H1 (cell line): ENCODE results near the gene LTBP1. TPM values are rescaled to one million over a fixed set of nuclear protein-coding genes. Genes with fewer than 3 reads are reported as not detected.

Source experiments
- CTCF ChIA-PET: fragments of 300-600 bp; sonication (Branson Sonifier 250); formaldehyde crosslinking; loops from one replicate; lab custom pipeline; 2021; ENCODE audit not compliant: partially characterized antibody; lab: Charles Lee
- POLR2A ChIA-PET: fragments of 300-600 bp; sonication (Branson Sonifier 250); formaldehyde crosslinking; loops from one replicate; lab custom pipeline; 2021; ENCODE audit warnings: inconsistent platforms; ENCODE audit not compliant: partially characterized antibody; lab: Charles Lee
- DNase-seq, 2 experiments: peaks; one replicate each; pipeline versions ENCODE4 v3.0.0 to v3.0.0-alpha.2; 2010 to 2022; ENCODE audit warnings: low spot score in 2 of 2, low read depth in 1 of 2, mixed read lengths in 1 of 2
- FAIRE-seq: peaks from 2 replicates; lab custom pipeline; 2011; peaks lifted over from hg19 to GRCh38; lab: Jason Lieb, UNC
- H2AFZ ChIP-seq: 2 replicates; pipeline ENCODE4 v1.8.1; 2012; ENCODE audit warnings: low read length, inconsistent platforms
- H2AK5ac ChIP-seq: 2 replicates; pipeline ENCODE4 v1.6.1; 2013; ENCODE audit warnings: low read depth, low read length
- H2BK120ac ChIP-seq: replicated peaks from 2 replicates; pipeline ENCODE3; 2013; ENCODE audit warnings: low read depth, low read length, inconsistent platforms
- H2BK12ac ChIP-seq: 2 replicates; pipeline ENCODE4 v1.6.1; 2013; ENCODE audit warnings: low read depth, low read length
- H2BK15ac ChIP-seq: 2 replicates; pipeline ENCODE4 v1.6.1; 2013; ENCODE audit warnings: low read length
- H2BK20ac ChIP-seq: 2 replicates; pipeline ENCODE4 v1.6.1; 2013; ENCODE audit warnings: low read length
- H2BK5ac ChIP-seq: 2 replicates; pipeline ENCODE4 v1.6.1; 2013; ENCODE audit warnings: low read depth, low read length
- H3K14ac ChIP-seq: 2 replicates; pipeline ENCODE4 v1.6.1; 2013; ENCODE audit warnings: inconsistent platforms; ENCODE audit not compliant: insufficient read length
- H3K18ac ChIP-seq: 2 replicates; pipeline ENCODE4 v1.6.1; 2013; ENCODE audit warnings: low read length; ENCODE audit errors: extremely low read depth
- H3K23ac ChIP-seq: 2 replicates; pipeline ENCODE4 v1.6.1; 2013; ENCODE audit warnings: inconsistent platforms; ENCODE audit not compliant: insufficient read length
- H3K23me2 ChIP-seq: 2 replicates; pipeline ENCODE4 v1.6.1; 2013; ENCODE audit warnings: low read depth, low read length
- H3K27ac ChIP-seq: 2 replicates; pipeline ENCODE4 v1.6.1; 2011; ENCODE audit warnings: low read depth, low read length, inconsistent platforms
- H3K27me3 ChIP-seq, 4 experiments: replicated peaks in 1 of 4; 1 replicate in 1 of 4; 2 replicates in 3 of 4; pipeline versions ENCODE4 v1.6.1 to v1.8.1; 2011 to 2013; ENCODE audit warnings: low read length in 3 of 4, mild to moderate bottlenecking in 3 of 4, inconsistent platforms in 2 of 4, mixed read lengths in 2 of 4, moderate library complexity in 1 of 4; ENCODE audit not compliant: control insufficient read depth in 3 of 4, insufficient read depth in 3 of 4; ENCODE audit errors: extremely low read depth in 1 of 4
- H3K36me3 ChIP-seq, 4 experiments: 2 replicates each; pipeline versions ENCODE4 v1.6.1 to v1.8.1; 2011 to 2013; ENCODE audit warnings: mild to moderate bottlenecking in 4 of 4, low read length in 3 of 4, moderate library complexity in 2 of 4, control low read depth in 1 of 4, inconsistent platforms in 1 of 4; ENCODE audit not compliant: insufficient read depth in 4 of 4, control insufficient read depth in 2 of 4
- H3K4ac ChIP-seq: replicated peaks from 2 replicates; pipeline ENCODE3; 2013; ENCODE audit warnings: low read length, low read depth, mixed read lengths, inconsistent platforms; ENCODE audit not compliant: insufficient read length
- H3K4me1 ChIP-seq, 4 experiments: replicated peaks in 1 of 4; 1 replicate in 1 of 4; 2 replicates in 3 of 4; pipeline versions ENCODE4 v1.6.1 to v1.8.1; 2011 to 2013; ENCODE audit warnings: low read length in 3 of 4, inconsistent platforms in 2 of 4, mixed read lengths in 1 of 4; ENCODE audit not compliant: insufficient read depth in 4 of 4, control insufficient read depth in 3 of 4
- H3K4me2 ChIP-seq, 2 experiments: 2 replicates each; pipeline versions ENCODE4 v1.6.1 to v1.8.1; 2011 to 2013; ENCODE audit warnings: low read depth in 2 of 2, low read length in 2 of 2, control low read depth in 1 of 2, inconsistent platforms in 1 of 2, mild to moderate bottlenecking in 1 of 2; ENCODE audit not compliant: insufficient read depth in 1 of 2
- H3K4me3 ChIP-seq, 4 experiments: fragments of 200-600, 300-600 bp in 1 of 4; sonication (generic), shearing (Covaris generic), sonication (Bioruptor Twin) in 1 of 4; 2 replicates each; pipeline versions ENCODE4 v1.5.1 to v1.8.1; 2011 to 2016; ENCODE audit warnings: low read length in 4 of 4, low read depth in 3 of 4, control low read depth in 2 of 4, inconsistent platforms in 2 of 4, mild to moderate bottlenecking in 2 of 4, mixed read lengths in 1 of 4, moderate library complexity in 1 of 4; ENCODE audit not compliant: insufficient read depth in 2 of 4; ENCODE audit errors: extremely low read depth in 1 of 4
- H3K56ac ChIP-seq: replicated peaks from 2 replicates; pipeline ENCODE3; 2013; ENCODE audit warnings: low read depth, mild to moderate bottlenecking, mixed read lengths, low read length, inconsistent platforms; ENCODE audit not compliant: insufficient read length
- H3K79me1 ChIP-seq: 2 replicates; pipeline ENCODE4 v1.6.1; 2013; ENCODE audit warnings: low read depth, low read length, control low read depth
- H3K79me2 ChIP-seq, 2 experiments: 2 replicates each; pipeline versions ENCODE4 v1.6.1 to v1.8.1; 2012 to 2013; ENCODE audit warnings: low read length in 2 of 2, mild to moderate bottlenecking in 2 of 2, inconsistent platforms in 1 of 2; ENCODE audit not compliant: insufficient read depth in 2 of 2, control insufficient read depth in 1 of 2
- H3K9ac ChIP-seq, 4 experiments: replicated peaks in 1 of 4; 1 replicate in 1 of 4; 2 replicates in 3 of 4; pipeline versions ENCODE4 v1.6.1 to v1.8.1; 2011 to 2013; ENCODE audit warnings: low read depth in 3 of 4, low read length in 3 of 4, control low read depth in 2 of 4, mild to moderate bottlenecking in 2 of 4, moderate library complexity in 2 of 4, inconsistent platforms in 1 of 4; ENCODE audit errors: extremely low read depth in 1 of 4
- H3K9me3 ChIP-seq, 2 experiments: 2 replicates each; pipeline versions ENCODE4 v1.6.1 to v1.8.1; 2012 to 2013; ENCODE audit warnings: mild to moderate bottlenecking in 2 of 2, moderate library complexity in 2 of 2, control low read depth in 1 of 2, inconsistent platforms in 1 of 2, low read depth in 1 of 2, low read length in 1 of 2, mixed read lengths in 1 of 2; ENCODE audit not compliant: insufficient read depth in 2 of 2
- H4K20me1 ChIP-seq, 2 experiments: replicated peaks in 1 of 2; 2 replicates each; pipeline versions ENCODE3 to v1.8.1; 2011 to 2013; ENCODE audit warnings: inconsistent platforms in 2 of 2, low read length in 2 of 2, mild to moderate bottlenecking in 1 of 2; ENCODE audit not compliant: insufficient read depth in 2 of 2, control insufficient read depth in 1 of 2
- H4K5ac ChIP-seq: 2 replicates; pipeline ENCODE4 v1.6.1; 2013; ENCODE audit warnings: low read length, low read depth, mixed read lengths, inconsistent platforms; ENCODE audit not compliant: insufficient read length
- H4K8ac ChIP-seq: 2 replicates; pipeline ENCODE4 v1.8.0; 2013; ENCODE audit warnings: mild to moderate bottlenecking, moderate library complexity, low read length, inconsistent platforms; ENCODE audit not compliant: insufficient read depth; ENCODE audit errors: extremely low read depth
- H4K91ac ChIP-seq: replicated peaks from 2 replicates; pipeline ENCODE3; 2013; ENCODE audit warnings: low read length, mixed read lengths, inconsistent platforms; ENCODE audit not compliant: insufficient read length
- ATF3 ChIP-seq: IDR thresholded peaks from 2 replicates; pipeline ENCODE4 v1.6.1; 2011; ENCODE audit warnings: low read depth, mild to moderate bottlenecking, low read length; ENCODE audit not compliant: insufficient read depth
- CEBPB ChIP-seq: IDR thresholded peaks from 2 replicates; pipeline ENCODE4 v1.6.1; 2012; ENCODE audit warnings: low read depth, low read length
- CREB1 ChIP-seq: IDR thresholded peaks from 2 replicates; pipeline ENCODE4 v1.6.1; 2012; ENCODE audit warnings: inconsistent platforms
- EP300 ChIP-seq, 2 experiments: IDR thresholded peaks; 1 replicate in 1 of 2; 2 replicates in 1 of 2; pipeline ENCODE4 v1.6.1; 2011 to 2012; ENCODE audit warnings: low read depth in 2 of 2, low read length in 2 of 2, mild to moderate bottlenecking in 2 of 2, borderline replicate concordance in 1 of 2, inconsistent platforms in 1 of 2, moderate library complexity in 1 of 2
- EZH2 ChIP-seq: fragments of 200-600 bp; sonication (generic); IDR thresholded peaks from 2 replicates; pipeline ENCODE4 v1.7.1; 2012; ENCODE audit warnings: low read depth, mild to moderate bottlenecking, moderate library complexity, low read length, inconsistent platforms; ENCODE audit not compliant: severe bottlenecking
- FOSL1 ChIP-seq: IDR thresholded peaks from 2 replicates; pipeline ENCODE4 v1.6.1; 2011; ENCODE audit warnings: mild to moderate bottlenecking, low read depth, low read length, moderate library complexity; ENCODE audit not compliant: insufficient read depth
- JUND ChIP-seq: IDR thresholded peaks from 2 replicates; pipeline ENCODE4 v1.6.1; 2011; ENCODE audit warnings: mild to moderate bottlenecking, improper control_type of control experiment, low read length
- KDM5A ChIP-seq: fragments of 200-600 bp; IDR thresholded peaks from 2 replicates; pipeline ENCODE4 v1.7.1; 2012; ENCODE audit warnings: mild to moderate bottlenecking, low read length, inconsistent platforms, mixed read lengths
- NANOG ChIP-seq: IDR thresholded peaks from 2 replicates; pipeline ENCODE4 v1.6.1; 2011; ENCODE audit warnings: low read length, low read depth, mild to moderate bottlenecking, inconsistent platforms; ENCODE audit not compliant: insufficient read depth, poor library complexity, severe bottlenecking
- PHF8 ChIP-seq: fragments of 200-600 bp; sonication (generic); conservative IDR thresholded peaks from 2 replicates; pipeline ENCODE4 v1.7.1; 2012; ENCODE audit warnings: low read depth, mild to moderate bottlenecking, inconsistent platforms, low read length, moderate library complexity
- SIX5 ChIP-seq: IDR thresholded peaks from 2 replicates; pipeline ENCODE4 v1.6.1; 2011; ENCODE audit warnings: mild to moderate bottlenecking, low read depth, low read length
- SP2 ChIP-seq: IDR thresholded peaks from 2 replicates; pipeline ENCODE4 v1.6.1; 2012; ENCODE audit warnings: mild to moderate bottlenecking, low read length, inconsistent platforms
- USF2 ChIP-seq: IDR thresholded peaks from 2 replicates; pipeline ENCODE4 v1.6.1; 2011; ENCODE audit warnings: low read length, improper control_type of control experiment
- WGBS, 2 experiments: shearing (Covaris generic) in 1 of 2; methylation state at CpG; one replicate each; pipeline versions ENCODE4 v1.1.6 to v1.1.7; 2013 to 2015; ENCODE audit warnings: low lambda C conversion rate in 2 of 2, mixed read lengths in 2 of 2, inconsistent platforms in 1 of 2, low coverage in 1 of 2, missing lambda C conversion rate in 1 of 2; ENCODE audit not compliant: insufficient replicate concordance in 2 of 2, insufficient coverage in 1 of 2, insufficient read length in 1 of 2; ENCODE audit errors: extremely low coverage in 1 of 2, missing lambda C conversion rate in 1 of 2; 5-methylcytosine and 5-hydroxymethylcytosine counted together
- polyA plus RNA-seq, 7 experiments: library from polyadenylated mRNA; depleted of rRNA in 3 of 7; stranded (reverse) in 5 of 7; unstranded in 2 of 7; fragments of >200 nt in 5 of 7; fragments of 200-250 nt in 2 of 7; gene quantifications; 1 replicate in 5 of 7; 2 replicates in 1 of 7; 4 replicates in 1 of 7; pipeline versions ENCODE4 v1.2.1 to v1.2.3, GENCODE V29; 2011 to 2013; ENCODE audit warnings: missing spikeins in 2 of 7, mixed read lengths in 2 of 7
- total RNA-seq: library from RNA; stranded (reverse); fragmentation: NEBNext Ultra II Directional; extraction: Animal tissue kit (Norgen Biotek cat#: 25700); gene quantifications from 2 replicates; pipeline ENCODE4 v1.2.1, GENCODE V29; 2021

LTBP1 gene
- total and polyA plus RNA-seq, 2 of the 8 experiments (the other 6 are each of a cell fraction or from before 2014, with no cell fraction given), result 15.4 to 24.7 TPM

- H2BK5ac ChIP-seq, result no peak overlapping the region
- no peak overlapping the region for H3K56ac ChIP-seq
- no peak overlapping the region for H4K8ac ChIP-seq
- H3K4me1 ChIP-seq, result no peaks in the 10 kb centered on the region
- H2BK20ac ChIP-seq, result no peak overlapping the region
- no peaks in the 10 kb centered on the region for H3K9me3 ChIP-seq
- H4K20me1 ChIP-seq, result no peaks in the 10 kb centered on the region
- H2BK12ac ChIP-seq, result no peak overlapping the region
- H3K79me2 ChIP-seq, result no peaks in the 10 kb centered on the region
- H3K4me2 ChIP-seq, result no peak overlapping the region
- H2BK15ac ChIP-seq, result no peak overlapping the region
- H2AFZ ChIP-seq, result no peak overlapping the region
- no peaks in the 10 kb centered on the region for H3K79me1 ChIP-seq
- no peak overlapping the region for H4K5ac ChIP-seq
- H3K23me2 ChIP-seq, result no peaks in the 10 kb centered on the region
- no peak overlapping the region for H3K23ac ChIP-seq
- H2AK5ac ChIP-seq, result no peak overlapping the region
- H3K14ac ChIP-seq, result no peak overlapping the region
- no peaks in the 10 kb centered on the region for H3K36me3 ChIP-seq
- 94% methylated on average over 2 of the region's 2 CpGs; no CpG with 5 or more reads in 1 of the 2 experiments for WGBS, 2 experiments
- H3K27ac ChIP-seq, result no peak overlapping the region
- H3K27me3 ChIP-seq, result no peaks in the 10 kb centered on the region
- no peak overlapping the region for H3K4ac ChIP-seq
- no peak overlapping the region for H3K18ac ChIP-seq
- ChIA-PET CTCF (interaction anchor here (1.4 kb wide), 1 partner anchor 145 kb away, joined by 8 read pairs; no protein-coding TSS in a partner anchor), POLR2A (no interaction called here)
- no peak overlapping the region for H2BK120ac ChIP-seq
- no peak overlapping the region for H3K4me3 ChIP-seq
- H3K9ac ChIP-seq, result no peak overlapping the region
- DNase-seq (no peak), FAIRE-seq (no peak)
- no peak overlapping the region for H4K91ac ChIP-seq
- TF ChIP-seq KDM5A (no peak), EP300 (IDR thresholded peaks at IDR 0.05; ENCODE audit: borderline replicate concordance in 1 of 2, low read depth in 2 of 2, low read length in 2 of 2) (no peak), JUND (no peak), SIX5 (no peak), USF2 (no peak), CREB1 (no peak), ATF3 (no peak), CEBPB (no peak), FOSL1 (no peak), EZH2 (no peak), NANOG (no peak), SP2 (no peak), PHF8 (no peak)
Observed at GRCh38 chr2:33437815-33438214, 491.1 kb downstream of the LTBP1 start.
